22Rv1 (cell line): ENCODE measurements around the gene UBAP1.

ENCODE experiments used
- CTCF ChIP-seq: fragments of 450-650 bp; IDR thresholded peaks from 2 replicates; pipeline ENCODE4 v1.5.1; 2017; ENCODE audit warnings: mild to moderate bottlenecking
- ZFX ChIP-seq: fragments of 450-650 bp; IDR thresholded peaks from 2 replicates; pipeline ENCODE4 v1.6.1; 2017; ENCODE audit warnings: antibody characterized with exemption, borderline replicate concordance

DNA sequence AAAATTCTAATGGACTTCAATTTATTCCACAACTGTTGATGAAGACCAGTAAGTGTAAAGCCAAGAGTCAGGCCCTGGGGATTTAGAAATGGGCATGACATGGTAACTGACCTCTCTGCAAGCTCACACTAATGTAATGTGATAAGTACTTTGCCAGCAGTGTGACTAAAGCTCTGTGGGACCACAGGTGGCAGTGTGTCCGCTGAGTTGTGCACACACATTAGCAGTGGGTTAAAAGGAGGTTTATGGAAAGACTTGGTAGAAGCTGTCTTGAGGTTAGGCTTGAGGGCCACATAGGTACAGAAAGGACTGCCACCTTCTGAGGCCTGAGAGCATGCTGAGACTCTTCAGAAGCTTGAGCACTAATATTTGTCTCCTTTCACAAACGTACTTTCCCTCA, 67.6 kb downstream of the UBAP1 start:
- TF ChIP-seq ZFX, result no peak
- no peak for TF ChIP-seq CTCF
